ENCODE data around the gene KDM3A. TPM values are rescaled to one million over a fixed set of nuclear protein-coding genes. Genes with fewer than 3 reads are reported as not detected.
A peak's percentile ranks its signal among the peaks of the same experiment; 100 is the strongest.

Gene KDM3A
- total RNA-seq, 1 experiment from 2014 or later, result 31.8 TPM

GRCh38 chr2:86411396-86411795 is 29.8 kb upstream of the KDM3A start:
- no peaks in the 10 kb centered on the region for H3K9me3 ChIP-seq (ENCODE audit: insufficient read depth, low read depth)
- H3K27ac ChIP-seq, result no peak overlapping the region
- intact Hi-C loops (cut with micrococcal nuclease; ENCODE audit: unreplicated experiment), result no loop called here
- H3K4me2 ChIP-seq, result no peak overlapping the region
- CTCF ChIA-PET, result no interaction called here
- no peaks in the 10 kb centered on the region for H3F3A ChIP-seq (ENCODE audit: insufficient read depth, low read depth)
- TF ChIP-seq CTCF (conservative IDR thresholded peaks at IDR 0.05) (no peak), EZH2 (IDR thresholded peaks at IDR 0.05; ENCODE audit: low read depth) (no peak)
- no peak overlapping the region for H2AFZ ChIP-seq
- H4K20me1 ChIP-seq (ENCODE audit: insufficient read depth), result no peaks in the 10 kb centered on the region
- DNase-seq, result no peak
- H3K79me2 ChIP-seq (ENCODE audit: low read depth), result no peaks in the 10 kb centered on the region
- H3K27me3 ChIP-seq (ENCODE audit: insufficient read depth, low read depth), result no peaks in the 10 kb centered on the region
- BruUV-seq (replicated peaks), result no TSS peak
- peaks cover 7% of the 10 kb centered on the region for H3K4me1 ChIP-seq (replicated peaks; ENCODE audit: insufficient read depth)
- no peak overlapping the region for H3K4me3 ChIP-seq
- POLR2A ChIA-PET (ENCODE audit: unreplicated experiment), result no interaction called here
- H3K36me3 ChIP-seq (ENCODE audit: low read depth), result no peaks in the 10 kb centered on the region
- H3K9me2 ChIP-seq (ENCODE audit: insufficient read depth), result no peaks in the 10 kb centered on the region

- H3F3A ChIP-seq (ENCODE audit: insufficient read depth, low read depth), result no peaks in the 10 kb centered on the region
- H4K20me1 ChIP-seq (ENCODE audit: insufficient read depth), result no peaks in the 10 kb centered on the region
- intact Hi-C loops (cut with micrococcal nuclease; ENCODE audit: unreplicated experiment), result no loop called here
- peaks cover 7% of the 10 kb centered on the region for H3K4me1 ChIP-seq (replicated peaks; ENCODE audit: insufficient read depth)
- no peaks in the 10 kb centered on the region for H3K9me3 ChIP-seq (ENCODE audit: insufficient read depth, low read depth)
- no peaks in the 10 kb centered on the region for H3K36me3 ChIP-seq (ENCODE audit: low read depth)
- no TSS peak for BruUV-seq (replicated peaks)
- no peak overlapping the region for H3K4me2 ChIP-seq
- H3K9me2 ChIP-seq (ENCODE audit: insufficient read depth), result no peaks in the 10 kb centered on the region
- POLR2A ChIA-PET (ENCODE audit: unreplicated experiment), result no interaction called here
- TF ChIP-seq EZH2 (IDR thresholded peaks at IDR 0.05; ENCODE audit: low read depth), result no peak
- H3K27me3 ChIP-seq (ENCODE audit: insufficient read depth, low read depth), result no peaks in the 10 kb centered on the region
- CTCF ChIA-PET, result no interaction called here
- no peaks in the 10 kb centered on the region for H3K79me2 ChIP-seq (ENCODE audit: low read depth)
- H3K4me3 ChIP-seq, result no peak overlapping the region
- H3K27ac ChIP-seq, result no peak overlapping the region
- DNase-seq, result no peak
- H2AFZ ChIP-seq, result no peak overlapping the region
These were observed 29.2 kb upstream of the KDM3A start for GRCh38 chr2:86412007-86412406.

GRCh38 chr2:86413296-86414094 is 27.7 kb upstream of the KDM3A start:
- CTCF ChIA-PET, result no interaction called here
- Histone ChIP-seq H3K27ac (no peak overlapping the region), H3K27me3 (ENCODE audit: insufficient read depth, low read depth) (no peaks in the 10 kb centered on the region), H3K36me3 (ENCODE audit: low read depth) (no peaks in the 10 kb centered on the region), H3K9me3 (ENCODE audit: insufficient read depth, low read depth) (no peaks in the 10 kb centered on the region), H3K4me1 (replicated peaks; ENCODE audit: insufficient read depth) (peaks cover 7% of the 10 kb centered on the region), H3K9me2 (ENCODE audit: insufficient read depth) (no peaks in the 10 kb centered on the region), H3F3A (ENCODE audit: insufficient read depth, low read depth) (no peaks in the 10 kb centered on the region), H2AFZ (no peak overlapping the region), H3K79me2 (ENCODE audit: low read depth) (no peaks in the 10 kb centered on the region), H4K20me1 (ENCODE audit: insufficient read depth) (no peaks in the 10 kb centered on the region), H3K4me3 (no peak overlapping the region), H3K4me2 (no peak overlapping the region)
- no TSS peak for BruUV-seq (replicated peaks)
- POLR2A ChIA-PET (ENCODE audit: unreplicated experiment), result no interaction called here
- DNase-seq, result peak in 1 of 2 experiments; percentile 59
- TF ChIP-seq EZH2 (IDR thresholded peaks at IDR 0.05; ENCODE audit: low read depth) (no peak), CTCF (conservative IDR thresholded peaks at IDR 0.05) (no peak)
- intact Hi-C loops (cut with micrococcal nuclease; ENCODE audit: unreplicated experiment), result no loop called here

- Histone ChIP-seq H3K27ac (no peak overlapping the region), H2AFZ (no peak overlapping the region), H3K9me2 (ENCODE audit: insufficient read depth) (no peaks in the 10 kb centered on the region; the same call in 1 of the 2 replicates), H3K36me3 (ENCODE audit: low read depth) (no peaks in the 10 kb centered on the region), H3K4me2 (no peak overlapping the region), H3K4me3 (no peak overlapping the region), H3K4me1 (replicated peaks; ENCODE audit: insufficient read depth) (peaks cover 7% of the 10 kb centered on the region), H3K79me2 (ENCODE audit: low read depth) (no peaks in the 10 kb centered on the region), H3K27me3 (ENCODE audit: insufficient read depth, low read depth) (no peaks in the 10 kb centered on the region), H3F3A (ENCODE audit: insufficient read depth, low read depth) (no peaks in the 10 kb centered on the region), H4K20me1 (ENCODE audit: insufficient read depth) (no peaks in the 10 kb centered on the region), H3K9me3 (ENCODE audit: insufficient read depth, low read depth) (no peaks in the 10 kb centered on the region)
- CTCF ChIA-PET, result no interaction called here
- intact Hi-C loops (cut with micrococcal nuclease; ENCODE audit: unreplicated experiment), result no loop called here
- no peak for TF ChIP-seq EZH2 (IDR thresholded peaks at IDR 0.05; ENCODE audit: low read depth)
- TF ChIP-seq CTCF (conservative IDR thresholded peaks at IDR 0.05), result no peak
- no peak for DNase-seq
- no TSS peak for BruUV-seq (replicated peaks)
- POLR2A ChIA-PET (ENCODE audit: unreplicated experiment), result no interaction called here
These were observed 26.2 kb upstream of the KDM3A start for GRCh38 chr2:86414996-86415395.

Measured in PC-9 (cell line).